Adrenal gland (tissue), 12 donors: ENCODE results near the gene KCNN3. TPM values are rescaled to one million over a fixed set of nuclear protein-coding genes. Genes with fewer than 3 reads are reported as not detected.

Experiments
- DNase-seq, 7 donors: peaks; one replicate each; pipeline ENCODE4 v3.0.0-alpha.2; 2019 to 2020
- H3K27ac ChIP-seq, 5 donors: fragments of 200-600 bp; sonication (generic) in 4 of 5; 1 replicate in 3 of 5; 2 replicates in 2 of 5; pipeline versions ENCODE4 v1.5.1 to v1.8.0; 2016 to 2020; ENCODE audit warnings: mild to moderate bottlenecking in 1 of 5
- H3K27me3 ChIP-seq: fragments of 200-600 bp; 2 replicates; pipeline ENCODE4 v1.8.0; 2021
- H3K36me3 ChIP-seq, 2 donors: fragments of 200-600 bp; replicated peaks in 1 of 2; 1 replicate in 1 of 2; 2 replicates in 1 of 2; pipeline versions ENCODE4 v1.5.1 to v1.8.0; 2018 to 2022
- H3K4me1 ChIP-seq, 2 donors: fragments of 200-600 bp; replicated peaks in 1 of 2; 1 replicate in 1 of 2; 2 replicates in 1 of 2; pipeline versions ENCODE4 v1.5.1 to v1.8.0; 2018 to 2021
- H3K4me3 ChIP-seq, 4 donors: fragments of 200-600 bp; sonication (generic) in 3 of 4; one replicate each; pipeline ENCODE4 v1.5.1; 2016 to 2018
- H3K9me3 ChIP-seq, 3 donors: fragments of 200-600 bp; sonication (generic) in 1 of 3; replicated peaks in 1 of 3; 1 replicate in 2 of 3; 2 replicates in 1 of 3; pipeline versions ENCODE4 v1.5.1 to v1.8.0; 2016 to 2021
- CTCF ChIP-seq, 6 experiments: fragments of 450-650 bp in 4 of 6; fragments of 200-600 bp in 2 of 6; sonication (generic) in 1 of 6; IDR thresholded peaks; 1 replicate in 5 of 6; 2 replicates in 1 of 6; pipeline versions ENCODE4 v1.5.1 to v1.8.0; 2016 to 2021; ENCODE audit warnings: antibody characterized with exemption in 6 of 6, mild to moderate bottlenecking in 2 of 6, moderate library complexity in 1 of 6
- POLR2A ChIP-seq, 2 donors: fragments of 450-650 bp; IDR thresholded peaks; one replicate each; pipeline ENCODE4 v1.6.1; 2017; ENCODE audit warnings: antibody characterized with exemption in 2 of 2, mild to moderate bottlenecking in 2 of 2, moderate library complexity in 1 of 2
- WGBS, 4 donors: extraction: QIAGEN DNeasy Blood & Tissue Kit in 2 of 4; methylation state at CpG; one replicate each; pipeline versions ENCODE4 v1.1.5 to v1.1.7; 2013 to 2017; 5-methylcytosine and 5-hydroxymethylcytosine counted together
- intact Hi-C, 2 donors: fragments of 100-400 bp; cut with DNase I; formaldehyde crosslinking; loops; one replicate each; pipeline versions ENCODE4 v1.14.1 to v1.15.0; 2022 to 2023
- polyA plus RNA-seq, 3 donors: library from polyadenylated mRNA; stranded (reverse); fragments of 200-250 nt in 2 of 3; fragments of 350-450 nt in 1 of 3; fragmentation: Illumina TruSeq in 1 of 3; extraction: RNeasy Lipid Tissue Mini Kit (QIAGEN cat#74804) in 1 of 3; gene quantifications; one replicate each; pipeline ENCODE4 v1.2.3, GENCODE V29; 2013 to 2014
- total RNA-seq, 9 donors: library from RNA; depleted of rRNA in 4 of 9; stranded (reverse); fragments of >200 nt in 4 of 9; fragments of 120-200 nt in 1 of 9; fragmentation: NEBNext Ultra II Directional in 1 of 9; extraction: Animal tissue kit (Norgen Biotek cat#: 25700) in 1 of 9; gene quantifications; one replicate each; pipeline versions ENCODE4 v1.1.0 to v1.2.4, GENCODE V29; 2013 to 2023
- donor health status: healthy with polysubstance abuse.
- donor health status: Bipolar disorder and iron deficiency.
- donor health status: DM: yes; HTN: yes; CAD: no.
- donor health status: DM: no; HTN: no; CAD: no.
- donor health status: DM: no; HTN: no; CAD: no.
- donor health status: DM: yes; HTN: yes; CAD: no.

The KCNN3 gene
- total and polyA plus RNA-seq, 12 donors, result 0.17 to 2.3 (median 0.97) TPM

DNA sequence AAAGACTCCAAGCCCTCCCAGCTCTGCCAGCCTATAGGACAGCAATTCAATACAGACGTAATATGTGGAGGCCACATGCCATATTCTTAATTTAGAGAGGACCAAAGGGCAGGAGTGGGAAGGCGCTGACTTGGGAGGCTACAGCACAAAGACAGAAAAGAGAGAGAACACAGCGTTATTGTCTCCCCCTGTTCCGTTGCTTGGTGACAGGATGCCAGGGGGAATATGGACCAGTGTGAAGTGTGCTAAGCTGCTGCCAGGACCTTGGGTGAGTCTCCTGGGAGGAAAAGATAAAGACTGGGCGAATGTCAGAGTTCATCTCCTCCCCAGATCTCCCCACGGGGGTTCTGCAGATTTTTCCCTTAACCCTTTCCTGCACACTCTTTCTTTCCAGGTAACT lies 160.0 kb downstream of the KCNN3 start:
- no peak for TF ChIP-seq CTCF (IDR thresholded peaks at IDR 0.05)
- no peak for TF ChIP-seq POLR2A (IDR thresholded peaks at IDR 0.05)
- 63 to 74% (median 72%) methylated on average over 6 of the region's 6 CpGs for WGBS, 4 donors
- intact Hi-C loops, result no loop called here
- no peak overlapping the region for H3K4me3 ChIP-seq
- H3K27me3 ChIP-seq, result no peaks in the 10 kb centered on the region
- no peaks in the 10 kb centered on the region for H3K4me1 ChIP-seq
- H3K9me3 ChIP-seq, result no peaks in the 10 kb centered on the region
- H3K27ac ChIP-seq, result no peak overlapping the region
- no peaks in the 10 kb centered on the region for H3K36me3 ChIP-seq
- DNase-seq, result no peak

DNA sequence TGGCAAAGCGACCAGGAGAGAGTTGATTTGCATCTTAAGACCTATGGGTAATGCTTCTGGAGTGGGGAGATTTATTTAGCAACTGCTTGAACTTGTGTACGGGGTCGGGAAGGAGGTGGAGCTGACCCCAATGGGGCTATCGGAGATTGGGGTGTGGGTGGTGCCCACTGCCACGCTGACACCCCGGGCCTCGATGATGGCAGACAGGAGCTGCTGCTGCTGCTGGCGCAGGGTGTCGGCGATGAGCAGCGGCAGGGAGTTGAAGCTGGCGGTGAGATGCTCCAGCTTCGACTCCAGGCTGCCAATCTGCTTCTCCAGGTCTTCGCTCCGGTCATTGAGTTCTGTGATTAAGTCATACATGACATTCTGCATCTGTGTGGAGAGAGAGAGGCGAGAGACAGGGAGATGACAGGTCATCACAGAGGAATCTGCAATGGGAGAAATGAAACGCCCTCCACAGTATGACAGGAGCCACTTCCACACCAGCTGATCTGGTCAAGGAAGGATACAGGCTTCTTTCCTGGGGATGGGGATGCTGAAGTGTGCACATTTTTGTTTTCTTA lies 162.1 kb downstream of the KCNN3 start:
- H3K4me1 ChIP-seq, result no peaks in the 10 kb centered on the region
- no peak for DNase-seq
- 73 to 88% (median 82%) methylated on average over 11 to 17 of the region's 17 CpGs for WGBS, 4 donors
- H3K4me3 ChIP-seq, result no peak overlapping the region
- no peaks in the 10 kb centered on the region for H3K9me3 ChIP-seq
- intact Hi-C loops, result no loop called here
- no peaks in the 10 kb centered on the region for H3K36me3 ChIP-seq
- TF ChIP-seq CTCF (IDR thresholded peaks at IDR 0.05), result no peak
- no peak for TF ChIP-seq POLR2A (IDR thresholded peaks at IDR 0.05)
- H3K27ac ChIP-seq, result no peak overlapping the region
- H3K27me3 ChIP-seq, result no peaks in the 10 kb centered on the region

GRCh38 chr1:154706851-154707250 lies 163.2 kb downstream of the KCNN3 start:
- Histone ChIP-seq H3K9me3 (no peaks in the 10 kb centered on the region), H3K27ac (no peak overlapping the region), H3K27me3 (no peaks in the 10 kb centered on the region), H3K36me3 (no peaks in the 10 kb centered on the region), H3K4me3 (no peak overlapping the region), H3K4me1 (no peaks in the 10 kb centered on the region)
- DNase-seq, result no peak
- TF ChIP-seq CTCF (IDR thresholded peaks at IDR 0.05) (no peak), POLR2A (IDR thresholded peaks at IDR 0.05) (no peak)
- 84 to 88% (median 86%) methylated on average over 1 of the region's 1 CpG for WGBS, 4 donors
- intact Hi-C loops, result no loop called here

DNA sequence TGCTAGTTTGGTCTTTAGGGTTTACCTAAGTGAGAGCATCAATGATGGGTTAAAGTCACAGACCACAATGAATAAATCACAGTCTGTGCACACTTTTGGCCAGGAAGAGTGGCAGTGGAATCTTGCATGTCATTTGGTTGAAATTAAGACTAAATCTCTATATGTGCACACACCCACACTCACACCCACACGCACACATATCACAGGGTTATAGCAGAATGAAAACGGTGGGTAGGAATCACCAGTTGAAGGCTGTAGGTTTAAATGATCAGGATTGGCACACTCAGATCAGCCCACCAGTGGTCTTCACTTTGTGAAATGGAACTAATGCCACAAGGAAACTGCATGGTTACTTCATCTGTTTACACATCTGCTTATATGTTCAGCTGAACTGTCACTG lies 164.5 kb downstream of the KCNN3 start:
- Histone ChIP-seq H3K4me3 (no peak overlapping the region), H3K36me3 (no peaks in the 10 kb centered on the region), H3K4me1 (no peaks in the 10 kb centered on the region), H3K9me3 (no peaks in the 10 kb centered on the region), H3K27ac (no peak overlapping the region), H3K27me3 (no peaks in the 10 kb centered on the region)
- TF ChIP-seq CTCF (IDR thresholded peaks at IDR 0.05) (no peak), POLR2A (IDR thresholded peaks at IDR 0.05) (no peak)
- intact Hi-C loops, result no loop called here
- DNase-seq, result no peak
- WGBS, 4 donors, result 88 to 95% (median 93%) methylated on average over 2 of the region's 2 CpGs
